ENCODE data around the gene ZNF471. TPM values are rescaled to one million over a fixed set of nuclear protein-coding genes. Genes with fewer than 3 reads are reported as not detected.

The ZNF471 gene
- total and polyA plus RNA-seq, 7 donors, result 1.1 to 7.3 (median 5.3) TPM

DNA sequence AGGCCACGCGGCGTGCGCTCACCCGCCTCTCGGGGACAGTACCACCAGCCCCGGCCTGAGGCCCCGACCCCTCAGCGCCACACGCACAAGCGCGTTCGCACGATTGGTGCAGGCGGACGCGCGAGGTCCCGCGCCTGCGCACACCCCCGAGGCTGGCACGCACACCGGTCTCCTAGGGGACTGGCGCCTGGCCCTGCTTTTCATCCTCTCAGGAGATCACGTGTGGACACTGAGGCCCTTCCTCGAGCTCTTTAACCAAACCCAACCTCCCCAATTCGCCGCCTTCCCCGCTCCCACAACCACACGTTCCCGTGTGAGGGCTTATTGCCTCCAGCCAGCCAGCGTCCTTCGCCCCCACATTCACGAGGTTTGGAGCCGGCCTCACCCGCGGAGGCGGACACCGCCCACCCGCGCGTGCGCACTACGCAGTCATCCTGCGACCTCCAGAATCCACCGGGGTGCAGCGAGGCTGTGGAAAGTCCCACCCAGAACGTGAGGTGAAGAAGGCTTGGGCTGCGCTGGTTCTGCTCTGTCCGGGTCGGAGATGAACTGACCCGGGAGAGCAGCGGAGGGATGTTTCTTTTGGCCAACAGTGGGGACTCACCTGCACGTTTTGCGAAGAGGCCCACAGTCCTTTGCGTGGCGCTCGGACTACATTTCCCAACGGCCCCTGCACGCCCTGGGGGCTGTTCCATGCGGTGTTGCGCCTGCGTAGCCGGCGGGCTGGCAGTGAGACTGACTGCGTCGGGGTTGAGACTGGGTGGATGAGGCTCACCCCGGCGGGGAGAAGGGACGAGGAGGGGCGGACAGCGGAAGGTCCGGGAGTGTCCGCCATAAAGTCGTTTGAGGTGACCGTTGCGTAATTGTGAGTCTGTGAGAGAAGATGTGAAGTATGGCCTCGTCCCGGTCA lies 30.0 kb upstream of the ZNF471 start:
- DNase-seq (peak; percentile 93 to 94), ATAC-seq (peak; percentile 96 to 97 (median 97))
- H3K4me3 ChIP-seq, result peak overlapping the region; percentile 87
- intact Hi-C loops (cut with DNase I), result loop anchor here in 1 of 2 donors (5.0 kb wide), 2 partner anchors 35 to 75 kb away; partner anchors contain the start of gene ZNF583
- no peaks in the 10 kb centered on the region for H3K27me3 ChIP-seq (ENCODE audit: insufficient read depth in 3 of 3, low read length in 2 of 3)
- H3K36me3 ChIP-seq (ENCODE audit: insufficient read depth in 1 of 2, low read depth in 1 of 2), result no peaks in the 10 kb centered on the region
- peaks cover 26% of the 10 kb centered on the region for H3K9me3 ChIP-seq
- no peak for TF ChIP-seq CTCF (IDR thresholded peaks at IDR 0.05)
- WGBS, 3 donors, result 0 to 1% (median 0%) methylated on average over 73 to 80 of the region's 80 CpGs
- peak overlapping the region; percentile 83 for H3K27ac ChIP-seq
- H3K4me1 ChIP-seq, result no peaks in the 10 kb centered on the region

GRCh38 chr19:56491399-56491798 lies 16.3 kb upstream of the ZNF471 start:
- intact Hi-C loops (cut with DNase I), result no loop called here
- Histone ChIP-seq H3K9me3 (peaks cover 60% of the 10 kb centered on the region), H3K27ac (no peak overlapping the region), H3K36me3 (ENCODE audit: insufficient read depth in 1 of 2, low read depth in 1 of 2) (peaks cover 0 to 17% of the 10 kb centered on the region in 2 donors), H3K4me3 (no peak overlapping the region), H3K27me3 (ENCODE audit: insufficient read depth in 3 of 3, low read length in 2 of 3) (no peaks in the 10 kb centered on the region), H3K4me1 (no peaks in the 10 kb centered on the region)
- WGBS, 3 donors, result 78 to 82% (median 81%) methylated on average over 3 of the region's 3 CpGs
- DNase-seq (no peak), ATAC-seq (no peak)
- no peak for TF ChIP-seq CTCF (IDR thresholded peaks at IDR 0.05)

GRCh38 chr19:56504581-56504980 lies 3.1 kb upstream of the ZNF471 start:
- no peak for DNase-seq
- ATAC-seq, result no peak
- intact Hi-C loops (cut with DNase I), result loop anchor here (10.0 kb wide), 1 partner anchor 100 kb away; the partner anchor contains the start of gene ZNF583 (in 2 of the 2)
- WGBS, 3 donors, result 92 to 94% (median 92%) methylated on average over 2 of the region's 2 CpGs
- Histone ChIP-seq H3K27me3 (ENCODE audit: insufficient read depth in 3 of 3, low read length in 2 of 3) (no peaks in the 10 kb centered on the region), H3K36me3 (ENCODE audit: insufficient read depth in 1 of 2, low read depth in 1 of 2) (no peaks in the 10 kb centered on the region), H3K9me3 (peaks cover 48% of the 10 kb centered on the region), H3K4me3 (no peak overlapping the region), H3K4me1 (peaks cover 12% of the 10 kb centered on the region), H3K27ac (no peak overlapping the region)
- TF ChIP-seq CTCF (IDR thresholded peaks at IDR 0.05), result no peak

DNA sequence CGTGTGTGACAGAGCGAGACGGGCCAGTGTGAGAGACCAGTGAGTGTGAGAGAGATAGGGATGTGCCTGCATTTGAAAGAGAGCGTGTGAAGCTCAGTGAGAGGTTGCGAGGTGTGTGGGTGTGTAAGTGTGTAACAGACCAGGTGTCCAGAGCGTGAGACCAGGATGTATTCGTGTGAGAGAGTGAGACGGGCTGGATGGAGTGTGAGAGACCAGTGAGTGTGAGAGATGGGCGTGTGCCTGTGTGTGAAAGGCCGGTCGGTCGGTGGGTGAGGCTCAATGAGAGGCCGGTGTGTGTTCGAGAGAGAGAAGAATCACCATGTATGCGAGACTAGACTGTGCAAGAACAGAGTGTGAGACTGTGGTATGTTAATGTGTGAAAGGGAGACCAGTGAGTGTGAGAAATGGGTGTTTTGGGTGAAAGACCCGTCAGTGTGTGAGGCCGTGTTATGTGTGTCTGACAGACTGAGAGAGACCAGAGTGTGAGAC lies 679 bp downstream of the ZNF471 start:
- Histone ChIP-seq H3K9me3 (peaks cover 54% of the 10 kb centered on the region), H3K4me1 (peaks cover 12% of the 10 kb centered on the region), H3K36me3 (ENCODE audit: insufficient read depth in 1 of 2, low read depth in 1 of 2) (peaks cover 4 to 16% of the 10 kb centered on the region in 2 donors), H3K4me3 (peak overlapping the region; percentile 77), H3K27ac (peak overlapping the region; percentile 97), H3K27me3 (ENCODE audit: insufficient read depth in 3 of 3, low read length in 2 of 3) (no peaks in the 10 kb centered on the region)
- WGBS, 3 donors, result 3 to 4% (median 3%) methylated on average over 17 of the region's 17 CpGs
- intact Hi-C loops (cut with DNase I), result loop anchor here (1.0 to 10.0 kb wide), 2 partner anchors 59 to 104 kb away; partner anchors contain the start of genes ZNF583 (in 2 of the 2) and ZNF470 (in 1 of the 2)
- no peak for ATAC-seq
- peak in 1 of 2 donors; percentile 39 for DNase-seq
- no peak for TF ChIP-seq CTCF (IDR thresholded peaks at IDR 0.05)
